DMS 273 treated with DMSO at 0.1 percent for 48 hours (cell line): ENCODE data around the gene GLI3.

Experiments used
- DNase-seq: peaks from one replicate; lab custom pipeline; 2025; lab: John Stamatoyannopoulos, UW

GLI3 gene

DNA sequence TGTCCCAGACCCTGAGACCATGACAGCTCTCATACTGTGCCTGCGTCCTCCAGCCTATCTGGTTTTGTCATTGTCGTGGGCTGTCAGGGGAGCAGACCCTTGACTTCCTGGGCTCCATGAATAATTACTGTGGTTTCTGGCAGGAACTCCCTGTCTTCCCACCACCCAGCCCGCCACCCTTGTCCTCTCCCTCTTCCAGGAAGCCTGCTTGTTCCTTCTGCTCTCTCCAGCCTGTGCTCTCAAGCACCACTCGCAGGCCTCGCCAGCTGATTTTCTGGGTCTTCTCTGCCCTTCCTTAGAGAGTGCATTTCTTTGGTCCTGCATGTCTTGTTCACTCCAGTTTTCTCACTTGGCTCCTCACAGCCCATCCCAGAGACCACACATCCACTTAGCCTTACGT, 309.6 kb downstream of the GLI3 start:
- DNase-seq: no peak

DNA sequence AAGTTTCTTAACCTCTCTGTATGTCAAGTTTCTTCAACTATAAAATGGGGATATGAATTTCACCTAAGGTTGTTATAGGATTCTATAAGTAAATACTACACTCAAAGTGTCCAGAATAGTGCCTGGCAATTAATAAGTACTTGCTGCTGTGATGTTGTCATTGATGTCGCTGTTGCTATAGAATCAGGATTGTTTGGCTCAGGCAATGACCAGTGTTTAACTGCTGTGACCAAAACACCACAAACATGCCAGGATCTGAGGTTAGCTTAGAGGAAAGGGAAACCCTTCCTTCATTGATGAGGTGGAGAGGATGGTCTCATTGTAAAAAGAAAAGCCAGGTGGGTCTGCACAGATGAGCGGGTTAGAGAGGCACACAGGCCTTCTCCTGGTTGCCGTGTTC, 311.1 kb downstream of the GLI3 start:
- no peak for DNase-seq

DNA sequence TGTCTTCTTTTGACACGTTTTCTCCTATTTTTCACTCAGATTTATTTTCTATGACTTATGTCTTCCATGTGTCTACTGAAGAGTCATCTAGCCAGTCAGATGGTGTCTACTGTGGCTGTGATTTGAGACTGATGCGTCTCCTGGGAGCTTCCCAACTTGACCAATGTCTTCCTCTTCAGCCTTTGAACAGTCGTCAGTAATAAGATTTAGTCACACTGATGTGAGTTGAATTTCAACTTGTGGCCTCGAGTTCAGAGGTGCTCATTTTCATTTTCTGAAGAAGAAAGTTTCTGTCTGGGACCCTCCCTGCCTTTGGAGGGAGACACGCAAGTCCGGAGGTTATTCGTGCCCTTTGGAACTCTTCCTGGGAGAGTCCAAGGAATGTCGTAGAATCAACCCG, 312.2 kb downstream of the GLI3 start:
- no peak for DNase-seq

DNA sequence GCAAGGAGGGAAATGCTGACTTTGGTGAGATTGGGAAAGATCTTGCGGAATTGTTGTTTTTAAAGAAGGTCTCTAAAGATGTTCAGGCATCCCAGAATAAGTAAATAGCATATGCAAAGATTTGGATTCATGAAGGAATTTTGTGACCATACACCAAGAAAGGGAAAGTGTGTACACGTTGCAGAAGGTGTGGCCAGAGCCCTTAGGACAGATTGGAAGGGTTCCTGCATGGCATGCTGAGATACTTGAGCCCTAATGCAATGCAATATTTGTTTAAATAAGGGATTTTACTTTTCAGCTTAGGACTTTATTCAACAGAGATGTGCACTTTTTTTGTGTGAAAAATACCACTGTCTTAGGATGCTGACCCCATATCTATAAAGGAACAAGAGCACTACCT, 314.6 kb downstream of the GLI3 start:
- no peak for DNase-seq

DNA sequence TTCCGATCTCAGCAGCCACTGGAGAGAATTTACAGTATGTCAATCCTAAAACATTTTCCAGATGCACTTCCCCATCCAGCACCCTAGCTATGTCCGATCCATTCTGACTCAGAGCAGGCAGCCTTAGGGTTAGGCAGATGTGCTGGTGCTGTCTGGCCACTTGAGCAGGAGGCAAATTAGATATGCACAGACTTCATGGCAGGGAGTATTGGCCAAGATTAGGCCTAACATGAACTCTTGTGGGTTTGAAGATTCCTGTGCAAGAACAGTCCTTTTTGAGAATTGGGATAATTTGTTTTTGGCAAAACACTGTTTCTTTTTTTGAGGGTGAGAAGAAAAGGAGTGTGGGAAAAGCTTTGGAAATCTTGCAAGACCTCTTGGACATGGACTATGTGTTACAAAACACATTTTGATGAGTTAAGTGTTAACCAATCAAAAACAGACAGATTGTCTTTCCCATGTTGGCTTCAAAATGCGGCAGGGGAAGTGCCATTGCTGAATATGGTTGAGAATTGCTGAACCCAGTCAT, 315.5 kb downstream of the GLI3 start:
- DNase-seq: no peak

DNA sequence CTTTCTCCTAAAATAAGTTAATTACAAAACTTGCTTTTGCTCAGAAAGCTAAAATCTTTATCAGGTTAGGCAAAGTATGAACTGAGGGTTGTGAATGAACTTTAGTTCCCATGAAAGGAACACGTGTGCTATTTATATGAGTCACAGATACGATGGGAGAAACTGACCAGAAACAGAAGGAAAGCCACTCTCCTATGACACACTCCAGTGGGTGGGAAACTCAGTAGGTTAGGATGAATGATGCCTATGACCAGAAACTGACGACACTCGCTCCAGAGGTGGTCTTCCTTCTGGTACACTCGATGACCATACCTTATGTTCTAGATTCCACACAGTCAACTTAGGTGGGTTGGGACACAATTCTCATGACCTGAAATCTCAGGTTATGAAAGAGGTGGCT, 318.4 kb downstream of the GLI3 start:
- DNase-seq: no peak

DNA sequence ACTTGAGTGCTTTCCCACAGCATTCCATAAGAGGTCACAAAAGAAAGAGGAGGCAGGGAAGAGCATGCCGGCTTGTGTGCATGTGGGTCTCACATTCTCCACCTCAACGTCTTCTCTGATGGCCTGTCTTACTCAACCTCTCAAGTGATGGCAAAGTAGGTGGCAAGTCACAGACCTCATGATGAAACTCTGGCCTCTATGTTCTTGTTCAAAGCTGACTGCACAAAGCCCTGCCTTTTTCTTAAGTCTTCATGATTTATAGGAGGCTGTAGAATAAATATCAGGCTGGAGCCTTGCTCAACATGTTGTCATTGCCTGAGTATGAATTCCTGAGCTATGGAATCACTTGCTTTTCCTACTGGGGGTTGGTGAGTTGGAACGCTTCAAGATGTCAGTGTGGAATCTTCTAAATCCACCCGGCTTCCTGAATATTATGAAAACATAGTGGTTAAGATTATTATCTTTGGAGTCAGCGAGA, 320.5 kb downstream of the GLI3 start:
- DNase-seq: no peak

DNA sequence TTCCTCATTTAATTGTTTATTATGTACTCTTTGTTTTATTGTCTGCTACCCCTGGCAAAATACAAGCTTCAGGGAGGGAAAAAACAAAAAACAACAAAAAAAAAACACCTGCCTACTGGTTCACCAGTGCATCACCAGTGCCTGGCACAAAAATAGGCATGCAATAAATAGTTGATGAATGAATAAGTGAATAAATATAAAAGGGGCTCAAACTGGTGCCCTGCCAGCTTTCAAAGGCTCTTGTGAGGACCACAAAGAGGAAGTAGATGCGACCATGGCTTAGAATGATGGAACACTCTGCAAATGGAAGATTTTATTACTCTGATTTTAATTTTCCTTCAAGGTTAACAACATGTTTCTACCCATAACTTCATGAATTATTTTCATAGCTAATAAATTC, 321.1 kb downstream of the GLI3 start:
- no peak for DNase-seq

DNA sequence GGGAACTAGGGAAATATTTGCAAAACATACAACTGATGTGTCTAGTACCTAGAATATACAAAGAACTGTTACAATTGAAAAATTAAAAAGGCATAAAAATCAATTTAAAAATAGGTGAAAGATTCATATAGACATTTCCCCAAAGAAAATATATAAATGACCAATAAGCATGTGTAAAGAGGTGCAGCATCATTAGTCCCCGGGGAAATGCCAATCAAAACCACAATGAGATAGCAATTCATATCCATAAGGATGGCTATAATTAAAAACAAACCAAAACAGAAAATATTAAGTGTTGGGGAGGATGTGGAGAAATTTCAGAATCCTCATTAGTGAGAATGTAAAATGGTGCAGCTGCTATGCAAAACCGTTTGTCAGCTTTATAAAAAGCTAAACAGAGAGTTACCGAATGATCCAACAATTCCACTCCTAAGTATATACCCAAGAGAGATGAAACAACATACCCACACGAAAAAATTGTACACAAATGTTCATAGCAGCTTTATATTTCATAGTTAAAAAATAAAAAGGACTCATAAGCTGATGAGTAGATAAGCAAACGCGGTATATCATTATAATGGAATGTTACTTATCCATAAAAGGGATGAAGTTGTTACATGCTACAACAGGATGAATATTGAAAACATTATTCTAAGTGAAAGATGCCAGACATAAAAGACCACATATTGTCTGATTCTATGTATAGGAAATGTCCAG, 324.0 kb downstream of the GLI3 start:
- DNase-seq: no peak

DNA sequence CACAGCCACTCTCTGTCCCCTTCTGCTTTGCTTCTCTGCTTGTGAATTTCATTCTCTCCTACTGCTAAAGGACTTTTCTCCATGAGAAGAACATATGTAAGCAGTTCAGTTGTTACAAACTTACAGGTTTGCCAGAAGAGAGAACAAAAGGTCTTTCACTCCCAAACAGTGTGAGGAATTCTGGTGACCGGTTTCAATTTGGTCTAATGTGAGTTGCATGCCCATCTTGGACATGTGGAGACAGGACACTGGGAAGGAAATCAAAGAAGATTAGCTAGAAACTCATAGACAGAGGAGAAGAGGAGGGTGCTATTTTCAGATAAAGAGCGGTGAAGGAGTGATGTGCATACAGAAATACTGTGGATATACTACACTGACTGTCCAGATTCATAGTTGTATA, 324.6 kb downstream of the GLI3 start:
- DNase-seq: no peak

DNA sequence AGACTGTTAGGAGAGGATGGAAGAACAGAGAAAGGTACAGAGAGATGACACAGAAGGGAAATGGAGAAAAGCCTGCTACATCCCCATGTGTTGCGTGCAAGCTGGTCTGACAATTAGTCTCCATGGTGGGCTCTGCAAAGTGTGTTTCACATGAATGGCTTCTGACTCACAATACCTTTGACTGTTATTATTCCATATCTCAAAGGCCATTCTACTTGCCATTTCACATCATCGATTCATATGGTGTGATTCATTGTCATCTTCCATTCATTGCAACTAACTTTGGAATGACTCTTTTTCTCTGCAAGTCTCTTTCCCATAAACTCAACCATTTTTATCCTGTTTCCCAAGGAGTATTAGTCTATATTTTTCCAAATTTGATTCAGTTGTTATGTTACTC, 325.2 kb downstream of the GLI3 start:
- no peak for DNase-seq
